Measurements from ENCODE around the gene PCDH8. TPM values are rescaled to one million over a fixed set of nuclear protein-coding genes. Genes with fewer than 3 reads are reported as not detected.

Gene PCDH8
- total and polyA plus RNA-seq, 2 of the 13 experiments (the other 11 are each of a cell fraction or from before 2014, with no cell fraction given), result not detected

- TF ChIP-seq HNF1A (IDR thresholded peaks at IDR 0.05; ENCODE audit: low read depth) (no peak), HNF1A (CRISPR knock-in tag; IDR thresholded peaks at IDR 0.05; ENCODE audit: borderline replicate concordance) (no peak), ZIK1 (CRISPR knock-in tag; IDR thresholded peaks at IDR 0.05; ENCODE audit: borderline replicate concordance, low read depth) (peak; percentile 78; the same call in 1 of the 2 replicates), NKX3-1 (CRISPR knock-in tag; IDR thresholded peaks at IDR 0.05) (peak; percentile 92; the same call in 1 of the 2 replicates), CEBPZ (IDR thresholded peaks at IDR 0.05; ENCODE audit: low read length) (no peak), USF2 (IDR thresholded peaks at IDR 0.05; ENCODE audit: low read depth, low read length) (no peak), USF2 (CRISPR knock-in tag; IDR thresholded peaks at IDR 0.05; ENCODE audit: borderline replicate concordance) (peak; percentile 28; the same call in 1 of the 2 replicates), NFIC (IDR thresholded peaks at IDR 0.05; ENCODE audit: low read length) (no peak), ZNF280B (CRISPR knock-in tag; IDR thresholded peaks at IDR 0.05; ENCODE audit: borderline replicate concordance) (peak; percentile 76; the same call in 1 of the 2 replicates), ZBTB26 (CRISPR knock-in tag; IDR thresholded peaks at IDR 0.05; ENCODE audit: borderline replicate concordance) (peak; percentile 83), ZNF816 (CRISPR knock-in tag; IDR thresholded peaks at IDR 0.05; ENCODE audit: borderline replicate concordance) (0 out of 2 replicates have a peak, but pooled peaks have one; percentile 23), IRX3 (CRISPR knock-in tag; IDR thresholded peaks at IDR 0.05; ENCODE audit: borderline replicate concordance, low read depth) (peak; percentile 60; the same call in 1 of the 2 replicates), U2AF1 (optimal IDR thresholded peaks at IDR 0.05; ENCODE audit: low read depth, low read length) (no peak)
- TF ChIP-seq, protein P1, sequence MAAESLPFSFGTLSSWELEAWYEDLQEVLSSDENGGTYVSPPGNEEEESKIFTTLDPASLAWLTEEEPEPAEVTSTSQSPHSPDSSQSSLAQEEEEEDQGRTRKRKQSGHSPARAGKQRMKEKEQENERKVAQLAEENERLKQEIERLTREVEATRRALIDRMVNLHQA (CRISPR knock-in tag; IDR thresholded peaks at IDR 0.05), result no peak
Observed at GRCh38 chr13:52850396-52851136, 2.1 kb upstream of the PCDH8 start (continued).
